ENCODE measurements around the gene KCNMA1. TPM values are rescaled to one million over a fixed set of nuclear protein-coding genes. Genes with fewer than 3 reads are reported as not detected.

Gene KCNMA1
- total RNA-seq, 1 experiment from 2014 or later, result 143 TPM

DNA sequence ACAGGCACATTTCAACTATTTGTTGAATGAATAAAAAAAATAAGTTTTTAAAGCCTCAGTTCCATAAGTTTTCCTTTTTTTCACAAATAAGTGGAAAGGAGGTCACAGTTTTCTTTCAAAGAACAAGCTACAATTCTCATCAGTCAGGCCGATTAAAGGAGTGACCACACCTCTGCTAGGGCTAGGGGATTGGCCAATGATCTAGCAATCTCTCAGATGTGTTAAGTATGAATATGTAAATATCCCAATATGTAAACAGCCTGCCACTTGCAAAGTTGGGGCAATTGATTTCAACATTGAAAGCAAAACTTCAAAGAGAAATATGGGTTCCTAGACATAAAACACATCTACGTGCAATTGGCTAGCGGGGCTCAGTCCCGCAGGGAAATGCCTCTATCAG is 614.9 kb downstream of the KCNMA1 start:
- CTCF ChIA-PET, result no interaction called here
- Histone ChIP-seq H3K4me3 (ENCODE audit: low read length) (no peak overlapping the region), H2AFZ (ENCODE audit: low read length) (no peak overlapping the region), H3K4me2 (ENCODE audit: low read length) (no peak overlapping the region), H3K9me3 (ENCODE audit: low read length) (no peaks in the 10 kb centered on the region), H3K36me3 (ENCODE audit: low read depth, low read length) (no peaks in the 10 kb centered on the region), H3K4me1 (ENCODE audit: insufficient read depth, low read length) (peaks cover 2% of the 10 kb centered on the region; the same call in 1 of the 2 replicates), H3K27ac (ENCODE audit: low read length) (no peak overlapping the region), H3K27me3 (ENCODE audit: low read length) (no peaks in the 10 kb centered on the region), H3K79me2 (ENCODE audit: low read length) (no peaks in the 10 kb centered on the region), H3K9ac (ENCODE audit: low read length) (no peak overlapping the region), H4K20me1 (ENCODE audit: low read length) (no peaks in the 10 kb centered on the region), H3K9me2 (replicated peaks; ENCODE audit: low read length) (no peaks in the 10 kb centered on the region), H3F3A (ENCODE audit: low read length, unreplicated experiment) (no peaks in the 10 kb centered on the region)
- TF ChIP-seq, protein P1, sequence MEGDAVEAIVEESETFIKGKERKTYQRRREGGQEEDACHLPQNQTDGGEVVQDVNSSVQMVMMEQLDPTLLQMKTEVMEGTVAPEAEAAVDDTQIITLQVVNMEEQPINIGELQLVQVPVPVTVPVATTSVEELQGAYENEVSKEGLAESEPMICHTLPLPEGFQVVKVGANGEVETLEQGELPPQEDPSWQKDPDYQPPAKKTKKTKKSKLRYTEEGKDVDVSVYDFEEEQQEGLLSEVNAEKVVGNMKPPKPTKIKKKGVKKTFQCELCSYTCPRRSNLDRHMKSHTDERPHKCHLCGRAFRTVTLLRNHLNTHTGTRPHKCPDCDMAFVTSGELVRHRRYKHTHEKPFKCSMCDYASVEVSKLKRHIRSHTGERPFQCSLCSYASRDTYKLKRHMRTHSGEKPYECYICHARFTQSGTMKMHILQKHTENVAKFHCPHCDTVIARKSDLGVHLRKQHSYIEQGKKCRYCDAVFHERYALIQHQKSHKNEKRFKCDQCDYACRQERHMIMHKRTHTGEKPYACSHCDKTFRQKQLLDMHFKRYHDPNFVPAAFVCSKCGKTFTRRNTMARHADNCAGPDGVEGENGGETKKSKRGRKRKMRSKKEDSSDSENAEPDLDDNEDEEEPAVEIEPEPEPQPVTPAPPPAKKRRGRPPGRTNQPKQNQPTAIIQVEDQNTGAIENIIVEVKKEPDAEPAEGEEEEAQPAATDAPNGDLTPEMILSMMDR (conservative IDR thresholded peaks at IDR 0.05; ENCODE audit: low read depth, low read length), result no peak
- no peak for TF ChIP-seq EZH2 (IDR thresholded peaks at IDR 0.05; ENCODE audit: low read length, unreplicated experiment)
- no peak for DNase-seq
- intact Hi-C loops (cut with micrococcal nuclease), result loop anchor here (5.0 to 10.0 kb wide), 2 partner anchors 35 to 288 kb away; no protein-coding TSS in a partner anchor
- POLR2A ChIA-PET (ENCODE audit: unreplicated experiment), result no interaction called here
- BruUV-seq (replicated peaks), result no TSS peak
- ATAC-seq, result no peak

DNA sequence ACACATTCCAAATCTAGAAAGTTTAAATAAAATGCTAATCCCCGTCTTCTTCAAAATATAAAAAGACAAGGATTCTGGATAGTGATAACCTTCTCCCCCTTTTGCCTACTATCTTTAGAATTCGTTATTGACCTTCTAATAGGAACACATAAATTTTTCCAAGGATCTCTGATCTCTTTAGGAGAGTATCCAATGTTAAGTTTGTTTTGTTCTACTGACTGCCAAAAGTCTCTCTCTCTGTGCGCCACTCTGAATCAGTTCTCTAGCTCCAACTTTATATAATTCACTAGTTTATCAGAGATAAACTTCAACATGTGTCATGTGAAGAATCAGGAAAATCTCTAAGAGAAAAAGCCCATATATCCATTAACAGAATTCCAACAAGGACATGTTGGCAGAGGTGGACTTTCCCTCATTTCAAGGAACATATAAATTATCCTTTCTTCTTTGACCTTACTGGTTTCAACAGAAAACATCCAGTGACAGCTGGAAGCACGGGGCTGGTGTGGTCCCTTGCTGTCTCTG is 615.6 kb downstream of the KCNMA1 start:
- CTCF ChIA-PET, result no interaction called here
- POLR2A ChIA-PET (ENCODE audit: unreplicated experiment), result no interaction called here
- BruUV-seq (replicated peaks), result no TSS peak

DNA sequence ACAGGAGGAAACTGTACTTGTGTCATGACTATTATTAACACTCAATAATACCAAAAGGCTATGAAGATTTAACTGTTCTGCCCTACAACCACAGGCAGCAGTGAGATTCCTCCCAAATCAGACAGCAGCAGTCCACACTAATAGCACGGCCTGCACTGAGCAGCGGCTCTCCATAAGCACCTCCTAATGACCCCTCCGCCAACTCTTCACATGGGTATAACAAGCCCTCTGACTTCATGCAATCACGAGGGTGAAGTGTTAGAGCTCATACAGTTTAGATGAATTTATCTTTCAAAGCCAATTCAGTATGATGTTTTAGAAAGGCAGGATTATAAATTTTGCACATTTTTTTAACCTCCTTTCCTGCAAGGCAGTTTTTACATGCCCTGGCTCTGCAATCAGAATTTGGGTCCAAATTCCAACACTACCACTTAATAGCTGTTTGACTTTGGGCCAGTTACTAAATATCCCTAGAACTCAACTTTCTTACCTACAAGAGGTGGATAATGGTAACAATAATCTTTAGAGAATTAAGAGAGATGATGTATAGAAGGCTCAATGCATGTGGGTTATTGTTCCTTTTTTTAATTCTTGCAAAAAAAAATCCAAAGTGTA is 617.1 kb downstream of the KCNMA1 start:
- intact Hi-C loops (cut with micrococcal nuclease), result loop anchor here (5.0 to 10.0 kb wide), 2 partner anchors 37 to 286 kb away; no protein-coding TSS in a partner anchor
- Histone ChIP-seq H2AFZ (ENCODE audit: low read length) (no peak overlapping the region), H3K9ac (ENCODE audit: low read length) (no peak overlapping the region), H3K36me3 (ENCODE audit: low read depth, low read length) (no peaks in the 10 kb centered on the region), H3K4me1 (ENCODE audit: insufficient read depth, low read length) (peaks cover 22% of the 10 kb centered on the region), H3K9me2 (replicated peaks; ENCODE audit: low read length) (no peaks in the 10 kb centered on the region), H3K27ac (ENCODE audit: low read length) (no peak overlapping the region), H3K9me3 (ENCODE audit: low read length) (no peaks in the 10 kb centered on the region), H4K20me1 (ENCODE audit: low read length) (no peaks in the 10 kb centered on the region), H3K4me2 (ENCODE audit: low read length) (no peak overlapping the region), H3F3A (ENCODE audit: low read length, unreplicated experiment) (peaks cover 9% of the 10 kb centered on the region), H3K27me3 (ENCODE audit: low read length) (no peaks in the 10 kb centered on the region), H3K4me3 (ENCODE audit: low read length) (no peak overlapping the region), H3K79me2 (ENCODE audit: low read length) (no peaks in the 10 kb centered on the region)
- ChIA-PET POLR2A (ENCODE audit: unreplicated experiment) (interaction anchor here (0.6 kb wide), 1 partner anchor 14 kb away, joined by 5 read pairs; no protein-coding TSS in a partner anchor), CTCF (no interaction called here)
- TF ChIP-seq EZH2 (IDR thresholded peaks at IDR 0.05; ENCODE audit: low read length, unreplicated experiment) (no peak), EZH2phosphoT487 (IDR thresholded peaks at IDR 0.05; ENCODE audit: borderline replicate concordance, low read length) (no peak)
- TF ChIP-seq, protein P1 (conservative IDR thresholded peaks at IDR 0.05; ENCODE audit: low read depth, low read length), result no peak
- ATAC-seq (no peak), DNase-seq (no peak)
- no TSS peak for BruUV-seq (replicated peaks)

More for the DNA sequence above, 615.6 kb downstream of the KCNMA1 start:
- Histone ChIP-seq H3K27ac (ENCODE audit: low read length) (no peak overlapping the region), H3K27me3 (ENCODE audit: low read length) (no peaks in the 10 kb centered on the region), H3F3A (ENCODE audit: low read length, unreplicated experiment) (peaks cover 4% of the 10 kb centered on the region), H2AFZ (ENCODE audit: low read length) (no peak overlapping the region), H3K79me2 (ENCODE audit: low read length) (no peaks in the 10 kb centered on the region), H3K9ac (ENCODE audit: low read length) (no peak overlapping the region), H3K4me3 (ENCODE audit: low read length) (no peak overlapping the region), H3K4me1 (ENCODE audit: insufficient read depth, low read length) (peaks cover 9% of the 10 kb centered on the region), H3K4me2 (ENCODE audit: low read length) (no peak overlapping the region), H4K20me1 (ENCODE audit: low read length) (no peaks in the 10 kb centered on the region), H3K9me2 (replicated peaks; ENCODE audit: low read length) (no peaks in the 10 kb centered on the region), H3K36me3 (ENCODE audit: low read depth, low read length) (no peaks in the 10 kb centered on the region), H3K9me3 (ENCODE audit: low read length) (no peaks in the 10 kb centered on the region)
- TF ChIP-seq EZH2 (IDR thresholded peaks at IDR 0.05; ENCODE audit: low read length, unreplicated experiment) (no peak), EZH2phosphoT487 (IDR thresholded peaks at IDR 0.05; ENCODE audit: borderline replicate concordance, low read length) (no peak)
- TF ChIP-seq, protein P1 (conservative IDR thresholded peaks at IDR 0.05; ENCODE audit: low read depth, low read length), result no peak
- DNase-seq (no peak), ATAC-seq (no peak)
- intact Hi-C loops (cut with micrococcal nuclease), result loop anchor here (5.0 to 10.0 kb wide), 2 partner anchors 35 to 287 kb away; no protein-coding TSS in a partner anchor

All from PC-3 (cell line).